Neural cell (in vitro differentiated cells): ENCODE measurements around the gene CRB2. TPM values are rescaled to one million over a fixed set of nuclear protein-coding genes. Genes with fewer than 3 reads are reported as not detected.

Source experiments
- H2AFZ ChIP-seq: fragments of 200-600, 300-800 bp; sonication (generic), shearing (Covaris generic); 2 replicates; pipeline ENCODE4 v1.6.0; 2014; ENCODE audit warnings: low read depth, mild to moderate bottlenecking, antibody characterized with exemption, low read length, moderate library complexity
- H3F3A ChIP-seq: fragments of 200-600 bp; shearing (Covaris generic); 2 replicates; pipeline ENCODE4 v1.6.1; 2016; ENCODE audit warnings: mild to moderate bottlenecking, moderate library complexity, mixed read lengths, antibody characterized with exemption, low read length; ENCODE audit not compliant: insufficient read depth, poor library complexity, severe bottlenecking
- H3K27ac ChIP-seq: fragments of 200-600, 300-800 bp; sonication (generic), shearing (Covaris generic); 2 replicates; pipeline ENCODE4 v1.5.1; 2014; ENCODE audit warnings: mild to moderate bottlenecking, low read length, moderate library complexity
- H3K27me3 ChIP-seq: fragments of 300-800, 200-600 bp; sonication (generic), shearing (Covaris generic); 2 replicates; pipeline ENCODE4 v1.6.0; 2014; ENCODE audit warnings: mild to moderate bottlenecking, low read depth, low read length, moderate library complexity; ENCODE audit not compliant: insufficient read depth
- H3K36me3 ChIP-seq: fragments of 300-800, 200-600 bp; sonication (generic), shearing (Covaris generic); 2 replicates; pipeline ENCODE4 v1.5.1; 2014; ENCODE audit warnings: mild to moderate bottlenecking, antibody characterized with exemption, low read length, moderate library complexity; ENCODE audit not compliant: insufficient read depth
- H3K4me2 ChIP-seq: fragments of 300-800, 200-600 bp; sonication (generic), shearing (Covaris generic); 2 replicates; pipeline ENCODE4 v1.6.0; 2014; ENCODE audit warnings: mild to moderate bottlenecking, low read length
- H3K4me3 ChIP-seq: fragments of 300-800, 200-600 bp; sonication (generic), shearing (Covaris generic); 2 replicates; pipeline ENCODE4 v1.5.1; 2014; ENCODE audit warnings: mild to moderate bottlenecking, low read length, moderate library complexity
- H3K79me2 ChIP-seq: fragments of 200-600 bp; shearing (Covaris generic); replicated peaks from 2 replicates; pipeline ENCODE4 v1.6.0; 2014; ENCODE audit warnings: mild to moderate bottlenecking, low read length, moderate library complexity; ENCODE audit not compliant: insufficient read depth
- H3K9ac ChIP-seq: fragments of 300-800, 200-600 bp; sonication (generic), shearing (Covaris generic); 2 replicates; pipeline ENCODE4 v1.6.1; 2016; ENCODE audit warnings: mild to moderate bottlenecking, low read length, mixed read lengths
- H3K9me2 ChIP-seq: fragments of 200-600 bp; shearing (Covaris generic); 2 replicates; pipeline ENCODE4 v1.6.1; 2016; ENCODE audit warnings: mild to moderate bottlenecking, low read length, mixed read lengths; ENCODE audit not compliant: insufficient read depth
- H3K9me3 ChIP-seq: fragments of 200-600, 300-800 bp; sonication (generic), shearing (Covaris generic); 2 replicates; pipeline ENCODE4 v1.6.1; 2016; ENCODE audit warnings: mild to moderate bottlenecking, mixed run types, low read length, moderate library complexity, mixed read lengths
- H4K20me1 ChIP-seq: fragments of 200-600 bp; shearing (Covaris generic); 2 replicates; pipeline ENCODE4 v1.6.1; 2016; ENCODE audit warnings: mild to moderate bottlenecking, mixed run types; ENCODE audit not compliant: insufficient read depth
- EP300 ChIP-seq: fragments of 450-650 bp; conservative IDR thresholded peaks from 2 replicates; pipeline ENCODE4 v1.6.1; 2014; ENCODE audit warnings: antibody characterized with exemption, mild to moderate bottlenecking, moderate library complexity; ENCODE audit not compliant: poor library complexity, severe bottlenecking
- EZH2 ChIP-seq: fragments of 200-600, 300-800 bp; shearing (Covaris generic), sonication (generic); IDR thresholded peaks from 2 replicates; pipeline ENCODE4 v1.6.1; 2014; ENCODE audit warnings: antibody characterized with exemption, low read length, borderline replicate concordance, mild to moderate bottlenecking; ENCODE audit not compliant: insufficient read depth, poor library complexity, severe bottlenecking
- MXI1 ChIP-seq: fragments of 450-650 bp; conservative IDR thresholded peaks from 2 replicates; pipeline ENCODE4 v1.6.1; 2014; ENCODE audit warnings: antibody characterized with exemption, mild to moderate bottlenecking; ENCODE audit not compliant: poor library complexity, severe bottlenecking
- POLR2AphosphoS5 ChIP-seq: IDR thresholded peaks from 2 replicates; pipeline ENCODE4 v1.6.1; 2012
- RAD21 ChIP-seq: fragments of 450-650 bp; conservative IDR thresholded peaks from 2 replicates; pipeline ENCODE4 v1.6.1; 2014; ENCODE audit warnings: antibody characterized with exemption, mild to moderate bottlenecking, moderate library complexity
- REST ChIP-seq: IDR thresholded peaks from 2 replicates; pipeline ENCODE4 v1.6.1; 2012; ENCODE audit warnings: borderline replicate concordance
- SMC3 ChIP-seq: fragments of 450-650 bp; conservative IDR thresholded peaks from 2 replicates; pipeline ENCODE4 v1.6.1; 2014; ENCODE audit warnings: antibody characterized with exemption, mild to moderate bottlenecking, moderate library complexity; ENCODE audit not compliant: poor library complexity
- TAF1 ChIP-seq: IDR thresholded peaks from 2 replicates; pipeline ENCODE4 v1.6.1; 2012; ENCODE audit warnings: low read depth
- polyA plus RNA-seq: library from polyadenylated mRNA; depleted of rRNA; stranded (reverse); fragments of >200 nt; gene quantifications from 2 replicates; pipeline ENCODE4 v1.2.3, GENCODE V29; 2014
- TF ChIP-seq, protein P1 (sequence below): fragments of 450-650 bp; IDR thresholded peaks from 2 replicates; pipeline ENCODE4 v1.5.1; 2014; ENCODE audit warnings: antibody characterized with exemption, mild to moderate bottlenecking, moderate library complexity; ENCODE audit not compliant: poor library complexity, severe bottlenecking

The CRB2 gene
- polyA plus RNA-seq, 1 donor from 2014 or later, result 0.32 TPM

DNA sequence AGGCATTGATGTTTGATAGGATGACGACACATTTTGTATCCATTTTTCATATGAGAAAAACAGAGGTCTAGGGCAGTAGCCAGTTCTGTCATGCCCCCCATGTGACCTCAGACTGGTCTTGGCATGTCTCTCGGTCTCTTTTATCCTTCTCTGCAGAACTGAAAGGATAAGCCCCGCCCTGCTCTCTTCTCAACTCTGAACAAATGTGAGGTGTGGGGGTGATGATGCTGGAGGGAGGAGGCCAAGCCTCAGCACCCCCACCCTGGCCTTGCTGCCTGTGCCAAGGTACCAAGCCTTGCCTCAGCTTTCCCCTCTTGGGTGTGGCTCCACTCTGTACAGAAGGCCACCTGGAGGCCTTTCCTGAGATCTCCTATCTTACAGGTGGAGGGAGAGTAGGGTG is 19.5 kb upstream of the CRB2 start:
- Histone ChIP-seq H4K20me1 (no peaks in the 10 kb centered on the region), H3K36me3 (no peaks in the 10 kb centered on the region), H3K4me3 (no peak overlapping the region), H2AFZ (no peak overlapping the region), H3K27ac (no peak overlapping the region), H3K79me2 (no peaks in the 10 kb centered on the region), H3K9me3 (no peaks in the 10 kb centered on the region), H3K4me2 (no peak overlapping the region), H3F3A (no peaks in the 10 kb centered on the region), H3K9me2 (no peaks in the 10 kb centered on the region), H3K9ac (no peak overlapping the region), H3K27me3 (no peaks in the 10 kb centered on the region)
- TF ChIP-seq RAD21 (no peak), REST (no peak), MXI1 (no peak), EP300 (no peak), TAF1 (no peak), SMC3 (no peak), POLR2AphosphoS5 (no peak), EZH2 (no peak)
- TF ChIP-seq, protein P1, sequence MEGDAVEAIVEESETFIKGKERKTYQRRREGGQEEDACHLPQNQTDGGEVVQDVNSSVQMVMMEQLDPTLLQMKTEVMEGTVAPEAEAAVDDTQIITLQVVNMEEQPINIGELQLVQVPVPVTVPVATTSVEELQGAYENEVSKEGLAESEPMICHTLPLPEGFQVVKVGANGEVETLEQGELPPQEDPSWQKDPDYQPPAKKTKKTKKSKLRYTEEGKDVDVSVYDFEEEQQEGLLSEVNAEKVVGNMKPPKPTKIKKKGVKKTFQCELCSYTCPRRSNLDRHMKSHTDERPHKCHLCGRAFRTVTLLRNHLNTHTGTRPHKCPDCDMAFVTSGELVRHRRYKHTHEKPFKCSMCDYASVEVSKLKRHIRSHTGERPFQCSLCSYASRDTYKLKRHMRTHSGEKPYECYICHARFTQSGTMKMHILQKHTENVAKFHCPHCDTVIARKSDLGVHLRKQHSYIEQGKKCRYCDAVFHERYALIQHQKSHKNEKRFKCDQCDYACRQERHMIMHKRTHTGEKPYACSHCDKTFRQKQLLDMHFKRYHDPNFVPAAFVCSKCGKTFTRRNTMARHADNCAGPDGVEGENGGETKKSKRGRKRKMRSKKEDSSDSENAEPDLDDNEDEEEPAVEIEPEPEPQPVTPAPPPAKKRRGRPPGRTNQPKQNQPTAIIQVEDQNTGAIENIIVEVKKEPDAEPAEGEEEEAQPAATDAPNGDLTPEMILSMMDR, result no peak

GRCh38 chr9:123336959-123337358 is 19.0 kb upstream of the CRB2 start:
- Histone ChIP-seq H3K27ac (no peak overlapping the region), H3K9me3 (no peaks in the 10 kb centered on the region)
- TF ChIP-seq SMC3 (no peak), EZH2 (no peak), MXI1 (no peak), TAF1 (no peak), POLR2AphosphoS5 (no peak), REST (no peak), EP300 (no peak), RAD21 (no peak)
- TF ChIP-seq, protein P1, result no peak

More at GRCh38 chr9:123336959-123337358, 19.0 kb upstream of the CRB2 start:
- H2AFZ ChIP-seq, result no peak overlapping the region
- H3K9ac ChIP-seq, result no peak overlapping the region
- H3K4me2 ChIP-seq, result no peak overlapping the region
- no peak overlapping the region for H3K4me3 ChIP-seq
- no peaks in the 10 kb centered on the region for H3K27me3 ChIP-seq
- no peaks in the 10 kb centered on the region for H3K79me2 ChIP-seq
- H3K9me2 ChIP-seq, result no peaks in the 10 kb centered on the region
- no peaks in the 10 kb centered on the region for H3K36me3 ChIP-seq
- no peaks in the 10 kb centered on the region for H4K20me1 ChIP-seq
- no peaks in the 10 kb centered on the region for H3F3A ChIP-seq
